Measurements from ENCODE around the gene PHF19.

PHF19 gene

GRCh38 chr9:120859361-120859760, 17.6 kb downstream of the PHF19 start:
- H3K27ac ChIP-seq: peak overlapping the region; percentile 10
- POLR2A ChIA-PET (ENCODE audit: low non-redundant PET): no interaction called here
- CTCF ChIA-PET: interaction anchor here (0.9 kb wide), 1 partner anchor 14 kb away, joined by 3 read pairs; no protein-coding TSS in a partner anchor
- TF ChIP-seq, protein P1, sequence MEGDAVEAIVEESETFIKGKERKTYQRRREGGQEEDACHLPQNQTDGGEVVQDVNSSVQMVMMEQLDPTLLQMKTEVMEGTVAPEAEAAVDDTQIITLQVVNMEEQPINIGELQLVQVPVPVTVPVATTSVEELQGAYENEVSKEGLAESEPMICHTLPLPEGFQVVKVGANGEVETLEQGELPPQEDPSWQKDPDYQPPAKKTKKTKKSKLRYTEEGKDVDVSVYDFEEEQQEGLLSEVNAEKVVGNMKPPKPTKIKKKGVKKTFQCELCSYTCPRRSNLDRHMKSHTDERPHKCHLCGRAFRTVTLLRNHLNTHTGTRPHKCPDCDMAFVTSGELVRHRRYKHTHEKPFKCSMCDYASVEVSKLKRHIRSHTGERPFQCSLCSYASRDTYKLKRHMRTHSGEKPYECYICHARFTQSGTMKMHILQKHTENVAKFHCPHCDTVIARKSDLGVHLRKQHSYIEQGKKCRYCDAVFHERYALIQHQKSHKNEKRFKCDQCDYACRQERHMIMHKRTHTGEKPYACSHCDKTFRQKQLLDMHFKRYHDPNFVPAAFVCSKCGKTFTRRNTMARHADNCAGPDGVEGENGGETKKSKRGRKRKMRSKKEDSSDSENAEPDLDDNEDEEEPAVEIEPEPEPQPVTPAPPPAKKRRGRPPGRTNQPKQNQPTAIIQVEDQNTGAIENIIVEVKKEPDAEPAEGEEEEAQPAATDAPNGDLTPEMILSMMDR (conservative IDR thresholded peaks at IDR 0.05; ENCODE audit: low read depth): no peak
- DNase-seq (ENCODE audit: low spot score): no peak

- ChIA-PET CTCF (no interaction called here), POLR2A (ENCODE audit: low non-redundant PET) (no interaction called here)
- DNase-seq (ENCODE audit: low spot score): no peak
These were observed 19.1 kb downstream of the PHF19 start for GRCh38 chr9:120857902-120858301.

DNA sequence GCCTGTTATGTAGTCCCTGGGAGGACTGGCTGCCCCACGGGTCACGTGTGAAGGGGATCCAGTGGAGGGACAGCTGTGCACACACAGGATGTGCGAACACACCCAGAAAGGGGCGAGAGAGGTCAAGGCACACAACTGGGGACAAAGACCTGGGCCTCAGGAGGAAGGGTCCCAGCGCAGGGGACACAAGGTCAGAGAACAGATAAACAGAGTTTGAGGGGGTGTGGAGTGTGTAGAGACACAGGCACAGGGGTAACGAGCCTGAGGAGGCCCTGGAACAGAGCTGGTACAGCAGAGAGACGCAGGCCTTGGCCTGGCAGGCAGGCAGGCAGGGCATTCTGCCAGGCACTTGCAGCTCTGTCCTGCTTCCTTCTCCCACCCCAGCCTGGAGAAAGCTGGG, 19.5 kb downstream of the PHF19 start:
- CTCF ChIA-PET: no interaction called here
- TF ChIP-seq, protein P1 (conservative IDR thresholded peaks at IDR 0.05; ENCODE audit: low read depth): no peak
- POLR2A ChIA-PET (ENCODE audit: low non-redundant PET): no interaction called here
- no peak for DNase-seq (ENCODE audit: low spot score)
- peak overlapping the region; percentile 48 for H3K27ac ChIP-seq

More at GRCh38 chr9:120857902-120858301, 19.1 kb downstream of the PHF19 start:
- TF ChIP-seq, protein P1 (conservative IDR thresholded peaks at IDR 0.05; ENCODE audit: low read depth): no peak
- peak overlapping the region; percentile 48 for H3K27ac ChIP-seq

- peak overlapping the region; percentile 48 for H3K27ac ChIP-seq
- ChIA-PET POLR2A (ENCODE audit: low non-redundant PET) (interaction anchor here (0.5 kb wide), 1 partner anchor 20 kb away, joined by 3 read pairs; the partner anchor contains the start of gene PHF19), CTCF (no interaction called here)
- TF ChIP-seq, protein P1 (conservative IDR thresholded peaks at IDR 0.05; ENCODE audit: low read depth): no peak
- DNase-seq (ENCODE audit: low spot score): no peak
These were observed 20.3 kb downstream of the PHF19 start for GRCh38 chr9:120856700-120857099.

DNA sequence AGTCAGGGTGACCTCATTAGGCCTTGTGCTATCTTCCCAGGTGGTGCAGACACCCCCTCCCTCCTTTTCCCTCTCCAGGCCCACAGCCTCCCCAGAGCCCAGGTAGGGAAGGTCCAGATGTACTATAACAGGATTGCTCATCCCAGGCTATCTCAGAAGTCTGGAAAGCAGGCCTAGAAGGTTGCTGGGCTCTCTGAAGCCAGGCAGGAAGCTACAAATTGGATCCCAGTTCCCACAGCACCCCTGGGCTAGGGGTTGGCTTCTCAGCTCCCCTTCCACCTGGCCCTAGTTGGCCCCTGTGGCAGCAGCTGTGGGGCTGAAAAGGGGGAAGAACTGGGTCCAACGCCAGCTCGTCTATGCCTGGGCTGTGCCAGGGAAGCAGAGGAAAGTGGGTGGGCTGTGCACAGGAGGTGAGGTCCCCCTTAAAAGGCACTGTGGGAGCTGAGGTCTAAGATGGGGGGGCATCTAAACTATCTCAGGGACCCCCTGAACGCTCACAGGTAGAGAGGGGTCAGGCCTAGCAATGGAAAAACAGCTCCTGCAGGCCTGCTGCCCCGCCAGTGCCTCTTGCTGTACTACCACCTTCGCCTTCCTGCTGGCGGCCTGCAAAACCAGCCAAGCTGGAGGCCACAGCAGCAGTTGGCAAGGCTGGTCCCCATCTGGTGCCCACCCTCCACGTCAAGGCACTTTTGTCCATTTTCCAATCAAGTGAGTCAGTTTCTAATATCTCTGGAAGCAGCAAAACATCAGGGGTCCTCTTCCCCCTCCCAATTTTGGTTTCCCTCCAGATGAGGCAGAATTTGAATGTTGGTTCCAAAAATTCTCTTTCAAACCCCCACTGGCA, 20.9 kb downstream of the PHF19 start:
- H3K27ac ChIP-seq: peak overlapping the region; percentile 48
- ChIA-PET POLR2A (ENCODE audit: low non-redundant PET) (interaction anchor here (0.5 kb wide), 1 partner anchor 21 kb away, joined by 3 read pairs; the partner anchor contains the start of gene PHF19), CTCF (interaction anchor here (0.7 kb wide), 1 partner anchor 204 kb away, joined by 3 read pairs; no protein-coding TSS in a partner anchor)
- DNase-seq (ENCODE audit: low spot score): no peak
- TF ChIP-seq, protein P1 (conservative IDR thresholded peaks at IDR 0.05; ENCODE audit: low read depth): no peak

DNA sequence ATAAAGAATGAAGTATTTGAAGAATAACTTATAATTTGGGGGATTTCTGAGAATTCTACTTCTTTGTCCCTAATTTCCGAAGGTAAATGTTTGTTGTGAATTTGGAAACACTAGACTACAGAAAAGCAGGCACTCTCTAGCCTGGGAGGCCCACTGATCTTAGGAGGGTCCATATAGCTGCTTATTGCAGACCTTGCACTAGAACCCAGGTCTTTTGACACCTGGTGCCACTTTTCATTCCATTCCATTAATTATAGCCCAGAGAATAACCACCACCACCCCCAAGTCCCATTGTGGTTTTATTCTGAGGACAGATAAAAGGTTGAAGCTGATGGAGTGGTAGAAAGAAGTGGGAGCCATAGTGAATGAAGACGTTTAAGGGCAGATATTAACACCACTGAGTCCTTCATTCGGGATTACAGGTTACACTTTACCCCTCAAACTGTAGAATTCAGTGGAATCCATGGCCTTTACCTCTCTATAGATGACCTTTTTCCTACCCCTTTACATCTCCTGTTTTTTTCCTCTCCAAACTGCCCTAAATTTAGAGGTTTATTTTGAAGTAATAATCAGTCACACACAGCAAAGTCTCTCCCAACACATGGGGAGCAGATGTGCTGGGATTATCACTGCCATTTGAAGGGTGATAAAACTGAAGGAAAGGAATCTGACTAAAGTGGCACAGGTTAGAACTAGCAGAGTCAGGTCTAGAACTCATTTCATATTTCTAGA, 22.2 kb downstream of the PHF19 start:
- DNase-seq (ENCODE audit: low spot score): no peak
- TF ChIP-seq, protein P1 (conservative IDR thresholded peaks at IDR 0.05; ENCODE audit: low read depth): no peak
- ChIA-PET POLR2A (ENCODE audit: low non-redundant PET) (no interaction called here), CTCF (interaction anchor here (0.7 kb wide), 1 partner anchor 205 kb away, joined by 3 read pairs; no protein-coding TSS in a partner anchor)
- no peak overlapping the region for H3K27ac ChIP-seq

Measured in RWPE1 (cell line).